OCI-LY3 (cell line): ENCODE results near the gene SLC38A5.

ENCODE experiments used
- H2AFZ ChIP-seq: fragments of 200-600, 300-600 bp; shearing (Covaris generic); 2 replicates; pipeline ENCODE4 v1.6.0; 2014; ENCODE audit warnings: antibody characterized with exemption, low read depth, low read length
- H3K27ac ChIP-seq: fragments of 200-600, 300-600 bp; sonication (generic); 2 replicates; pipeline ENCODE4 v1.5.1; 2014; ENCODE audit warnings: mild to moderate bottlenecking, low read length, moderate library complexity, mixed read lengths
- H3K27me3 ChIP-seq: fragments of 200-600, 300-600 bp; sonication (generic); 2 replicates; pipeline ENCODE4 v1.6.1; 2014; ENCODE audit warnings: low read depth, low read length, mixed read lengths
- H3K36me3 ChIP-seq: fragments of 200-600, 300-600 bp; sonication (generic); replicated peaks from 2 replicates; pipeline ENCODE3; 2014; ENCODE audit warnings: low read depth, low read length, mixed read lengths
- H3K4me1 ChIP-seq: fragments of 300-600, 200-600 bp; sonication (generic); 2 replicates; pipeline ENCODE4 v1.6.1; 2014; ENCODE audit warnings: low read length, mixed read lengths
- H3K4me2 ChIP-seq: fragments of 200-600, 300-600 bp; sonication (generic); 2 replicates; pipeline ENCODE4 v1.6.1; 2014; ENCODE audit warnings: low read length, mixed read lengths
- H3K4me3 ChIP-seq: fragments of 300-600, 200-600 bp; sonication (generic); 2 replicates; pipeline ENCODE4 v1.5.1; 2014; ENCODE audit warnings: antibody characterized with exemption, mild to moderate bottlenecking, low read length, moderate library complexity
- H3K79me2 ChIP-seq: fragments of 300-600, 200-600 bp; shearing (Covaris generic); 2 replicates; pipeline ENCODE4 v1.6.1; 2014; ENCODE audit warnings: mild to moderate bottlenecking, low read length, mixed read lengths
- H3K9ac ChIP-seq: fragments of 300-600, 200-600 bp; shearing (Covaris generic); 2 replicates; pipeline ENCODE4 v1.6.0; 2014; ENCODE audit warnings: mild to moderate bottlenecking, low read length, moderate library complexity
- H3K9me3 ChIP-seq: fragments of 200-600, 300-600 bp; shearing (Covaris generic); 2 replicates; pipeline ENCODE4 v1.6.1; 2014; ENCODE audit warnings: low read length, mixed read lengths; ENCODE audit not compliant: insufficient read depth
- H4K20me1 ChIP-seq: fragments of 200-600, 300-600 bp; sonication (generic); 2 replicates; pipeline ENCODE4 v1.6.1; 2016; ENCODE audit warnings: low read length, mixed read lengths; ENCODE audit not compliant: insufficient read depth
- CTCF ChIP-seq: fragments of 200-600, 300-600 bp; sonication (generic); IDR thresholded peaks from 2 replicates; pipeline ENCODE4 v1.5.1; 2014; ENCODE audit warnings: antibody characterized with exemption, low read length, low read depth
- EZH2phosphoT487 ChIP-seq: fragments of 200-600 bp; shearing (Covaris generic); IDR thresholded peaks from 2 replicates; pipeline ENCODE4 v1.6.1; 2018; ENCODE audit warnings: antibody characterized with exemption, mixed run types, low read depth

The SLC38A5 gene

GRCh38 chrX:48460031-48460430, 10.0 kb downstream of the SLC38A5 start:
- Histone ChIP-seq H3K27ac (no peak overlapping the region), H3K9ac (no peak overlapping the region), H3K4me3 (no peak overlapping the region), H3K9me3 (no peaks in the 10 kb centered on the region), H3K4me1 (no peaks in the 10 kb centered on the region), H3K27me3 (no peaks in the 10 kb centered on the region), H3K4me2 (no peak overlapping the region), H3K36me3 (peaks cover 14% of the 10 kb centered on the region), H3K79me2 (peaks cover 15% of the 10 kb centered on the region), H4K20me1 (no peaks in the 10 kb centered on the region), H2AFZ (no peak overlapping the region)
- TF ChIP-seq EZH2phosphoT487 (no peak), CTCF (no peak)

GRCh38 chrX:48459483-48459882, 10.6 kb downstream of the SLC38A5 start:
- Histone ChIP-seq H3K27ac (no peak overlapping the region), H3K9me3 (no peaks in the 10 kb centered on the region), H3K36me3 (peaks cover 14% of the 10 kb centered on the region), H2AFZ (no peak overlapping the region), H3K9ac (no peak overlapping the region), H4K20me1 (no peaks in the 10 kb centered on the region), H3K4me3 (no peak overlapping the region), H3K4me2 (no peak overlapping the region), H3K4me1 (no peaks in the 10 kb centered on the region), H3K27me3 (no peaks in the 10 kb centered on the region), H3K79me2 (peaks cover 12% of the 10 kb centered on the region)
- TF ChIP-seq EZH2phosphoT487 (no peak), CTCF (no peak)

GRCh38 chrX:48458711-48459110, 11.3 kb downstream of the SLC38A5 start:
- TF ChIP-seq CTCF (no peak), EZH2phosphoT487 (no peak)
- Histone ChIP-seq H3K9me3 (no peaks in the 10 kb centered on the region), H3K27me3 (no peaks in the 10 kb centered on the region), H3K4me1 (no peaks in the 10 kb centered on the region), H3K36me3 (peaks cover 10% of the 10 kb centered on the region), H2AFZ (no peak overlapping the region), H3K9ac (no peak overlapping the region), H3K4me3 (no peak overlapping the region), H3K4me2 (no peak overlapping the region), H4K20me1 (no peaks in the 10 kb centered on the region), H3K27ac (no peak overlapping the region), H3K79me2 (peaks cover 5% of the 10 kb centered on the region; the same call in 1 of the 2 replicates)

- no peak overlapping the region for H3K9ac ChIP-seq
- no peak overlapping the region for H3K4me3 ChIP-seq
- H4K20me1 ChIP-seq = no peaks in the 10 kb centered on the region
- H2AFZ ChIP-seq = no peak overlapping the region
- H3K27me3 ChIP-seq = no peaks in the 10 kb centered on the region
- H3K27ac ChIP-seq = no peak overlapping the region
- H3K4me2 ChIP-seq = no peak overlapping the region
- no peak for TF ChIP-seq EZH2phosphoT487
- no peak for TF ChIP-seq CTCF
- no peaks in the 10 kb centered on the region for H3K9me3 ChIP-seq
- peaks cover 6% of the 10 kb centered on the region for H3K36me3 ChIP-seq
- H3K79me2 ChIP-seq = no peaks in the 10 kb centered on the region
- no peaks in the 10 kb centered on the region for H3K4me1 ChIP-seq
Measured at GRCh38 chrX:48456628-48457331, 13.3 kb downstream of the SLC38A5 start.
